Erythroblast (primary cell): ENCODE results near the gene RDH14.

Source experiments
- GATA1 ChIP-seq: IDR thresholded peaks from 2 replicates; pipeline ENCODE4 v1.6.1; 2011; ENCODE audit warnings: low read depth, mild to moderate bottlenecking, control low read depth, low read length, moderate library complexity
- POLR2A ChIP-seq: IDR thresholded peaks from 2 replicates; pipeline ENCODE4 v1.6.1; 2011; ENCODE audit warnings: mild to moderate bottlenecking, low read length

GRCh38 chr2:18578033-18578432, 17.6 kb upstream of the RDH14 start:
- TF ChIP-seq POLR2A (no peak), GATA1 (no peak)
